ENCODE measurements around the gene STK17A. TPM values are rescaled to one million over a fixed set of nuclear protein-coding genes. Genes with fewer than 3 reads are reported as not detected.

The STK17A gene
- polyA plus RNA-seq, 3 donors: 2.8 to 14.1 (median 9.5) TPM

GRCh38 chr7:43600056-43600455 is 17.1 kb downstream of the STK17A start:
- no peak overlapping the region for H3K9ac ChIP-seq (ENCODE audit: insufficient read depth, low read length, poor library complexity, severe bottlenecking)
- H3K36me3 ChIP-seq (replicated peaks in 1 of 2; ENCODE audit: control insufficient read depth in 1 of 2, insufficient read depth in 2 of 2, low read length in 2 of 2): peaks cover 12 to 25% of the 10 kb centered on the region in 2 donors
- no peaks in the 10 kb centered on the region for H3K27me3 Mint-ChIP-seq (ENCODE audit: low read depth in 3 of 3)
- no peaks in the 10 kb centered on the region for H3K9me3 ChIP-seq (replicated peaks in 1 of 2; ENCODE audit: control insufficient read depth in 1 of 2, insufficient read depth in 1 of 2, low read length in 2 of 2)
- no peak for TF ChIP-seq CTCF (IDR thresholded peaks at IDR 0.05)
- no peaks in the 10 kb centered on the region for H3K4me1 Mint-ChIP-seq
- H3K4me1 ChIP-seq (ENCODE audit: control insufficient read depth in 1 of 2, insufficient read depth in 2 of 2, low read length in 2 of 2): no peaks in the 10 kb centered on the region
- H2AFZ ChIP-seq (ENCODE audit: insufficient read depth, low read depth, low read length, poor library complexity, severe bottlenecking): no peak overlapping the region
- no peak overlapping the region for H3K4me3 Mint-ChIP-seq
- WGBS (ENCODE audit: insufficient coverage): 100% methylated on average over 2 of the region's 3 CpGs
- no peaks in the 10 kb centered on the region for H3K27me3 ChIP-seq (ENCODE audit: control insufficient read depth in 2 of 2, insufficient read depth in 2 of 2, low read length in 2 of 2)
- intact Hi-C loops (cut with micrococcal nuclease): no loop called here
- H3K4me3 ChIP-seq (replicated peaks in 1 of 3; ENCODE audit: low read depth in 2 of 3, low read length in 3 of 3): no peak overlapping the region
- no peak for DNase-seq
- no peak overlapping the region for H3K27ac ChIP-seq (ENCODE audit: low read depth in 1 of 2, low read length in 2 of 2)
- H3K79me2 ChIP-seq (ENCODE audit: insufficient read depth, low read length): no peaks in the 10 kb centered on the region
- H3K9me3 Mint-ChIP-seq: peaks cover 0 to 7% (median 0%) of the 10 kb centered on the region in 7 donors
- H3K27ac Mint-ChIP-seq: no peak overlapping the region
- peaks cover 35 to 49% of the 10 kb centered on the region in 2 donors for H3K36me3 Mint-ChIP-seq
- no peak overlapping the region for H3K4me2 ChIP-seq (replicated peaks; ENCODE audit: extremely low read depth, low read length, poor library complexity, severe bottlenecking)
- H4K20me1 ChIP-seq (ENCODE audit: insufficient read depth, low read length): no peaks in the 10 kb centered on the region

GRCh38 chr7:43602256-43602655 is 19.3 kb downstream of the STK17A start:
- Histone ChIP-seq H2AFZ (ENCODE audit: insufficient read depth, low read depth, low read length, poor library complexity, severe bottlenecking) (no peak overlapping the region), H3K4me2 (replicated peaks; ENCODE audit: extremely low read depth, low read length, poor library complexity, severe bottlenecking) (no peak overlapping the region), H4K20me1 (ENCODE audit: insufficient read depth, low read length) (no peaks in the 10 kb centered on the region), H3K4me3 (replicated peaks in 1 of 3; ENCODE audit: low read depth in 2 of 3, low read length in 3 of 3) (no peak overlapping the region), H3K9me3 (replicated peaks in 1 of 2; ENCODE audit: control insufficient read depth in 1 of 2, insufficient read depth in 1 of 2, low read length in 2 of 2) (no peaks in the 10 kb centered on the region), H3K36me3 (replicated peaks in 1 of 2; ENCODE audit: control insufficient read depth in 1 of 2, insufficient read depth in 2 of 2, low read length in 2 of 2) (peaks cover 8 to 22% of the 10 kb centered on the region in 2 donors), H3K79me2 (ENCODE audit: insufficient read depth, low read length) (no peaks in the 10 kb centered on the region), H3K27ac (ENCODE audit: low read depth in 1 of 2, low read length in 2 of 2) (no peak overlapping the region), H3K27me3 (ENCODE audit: control insufficient read depth in 2 of 2, insufficient read depth in 2 of 2, low read length in 2 of 2) (no peaks in the 10 kb centered on the region), H3K9ac (ENCODE audit: insufficient read depth, low read length, poor library complexity, severe bottlenecking) (no peak overlapping the region), H3K4me1 (ENCODE audit: control insufficient read depth in 1 of 2, insufficient read depth in 2 of 2, low read length in 2 of 2) (no peaks in the 10 kb centered on the region)
- intact Hi-C loops (cut with micrococcal nuclease): no loop called here
- Mint-ChIP-seq H3K4me3 (no peak overlapping the region), H3K27ac (no peak overlapping the region), H3K4me1 (no peaks in the 10 kb centered on the region), H3K27me3 (ENCODE audit: low read depth in 3 of 3) (no peaks in the 10 kb centered on the region), H3K36me3 (peaks cover 28 to 41% of the 10 kb centered on the region in 2 donors), H3K9me3 (peaks cover 0 to 7% (median 0%) of the 10 kb centered on the region in 7 donors)
- no peak for DNase-seq
- no CpG with 5 or more reads among the region's 1 CpG for WGBS (ENCODE audit: insufficient coverage)
- TF ChIP-seq CTCF (IDR thresholded peaks at IDR 0.05): no peak

Data from CD14-positive monocyte (primary cell).